ENCODE measurements around the gene AQP2.

Gene AQP2

DNA sequence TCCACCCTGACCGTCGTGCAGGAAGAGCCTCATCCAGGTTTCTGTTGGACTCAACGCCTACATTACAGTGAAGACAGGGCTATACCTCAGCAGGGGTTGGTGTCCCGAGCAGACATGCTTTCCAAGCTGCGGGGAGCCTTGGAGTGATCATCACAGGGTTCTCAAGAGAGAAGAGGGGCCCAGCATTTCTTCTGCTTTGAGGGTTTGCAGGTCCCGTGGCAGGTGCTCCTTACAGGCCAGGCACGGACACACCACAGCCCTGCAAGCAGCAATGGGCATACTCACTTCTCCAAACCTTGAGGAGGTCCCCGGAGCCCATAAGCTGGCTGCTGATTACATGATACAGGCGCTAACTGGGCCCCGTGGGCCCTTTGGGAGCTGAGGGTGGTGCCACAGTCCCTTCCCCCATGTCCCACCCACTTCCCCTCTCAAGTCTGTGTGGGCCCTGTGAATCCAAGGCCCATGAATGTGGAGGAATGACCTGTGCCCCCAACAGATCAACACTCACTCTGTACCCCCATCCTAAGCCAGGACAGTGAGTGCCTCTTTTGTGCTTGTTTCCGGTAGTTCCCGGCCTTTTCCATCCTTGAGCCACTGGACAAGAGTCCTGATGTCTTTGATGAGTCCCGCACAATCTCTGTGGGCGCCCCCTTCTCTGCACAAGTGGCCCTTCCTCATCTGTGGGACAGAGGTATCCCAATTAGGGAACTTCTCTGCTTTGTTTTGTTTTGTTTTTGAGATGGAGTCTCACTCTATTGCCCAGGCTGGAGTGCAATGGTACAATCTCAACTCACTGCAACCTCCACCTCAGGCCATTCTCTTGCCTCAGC is 1.1 kb downstream of the AQP2 start:
- H3K4me3 ChIP-seq (ENCODE audit: low read length), result no peak overlapping the region
- TF ChIP-seq, protein P1, sequence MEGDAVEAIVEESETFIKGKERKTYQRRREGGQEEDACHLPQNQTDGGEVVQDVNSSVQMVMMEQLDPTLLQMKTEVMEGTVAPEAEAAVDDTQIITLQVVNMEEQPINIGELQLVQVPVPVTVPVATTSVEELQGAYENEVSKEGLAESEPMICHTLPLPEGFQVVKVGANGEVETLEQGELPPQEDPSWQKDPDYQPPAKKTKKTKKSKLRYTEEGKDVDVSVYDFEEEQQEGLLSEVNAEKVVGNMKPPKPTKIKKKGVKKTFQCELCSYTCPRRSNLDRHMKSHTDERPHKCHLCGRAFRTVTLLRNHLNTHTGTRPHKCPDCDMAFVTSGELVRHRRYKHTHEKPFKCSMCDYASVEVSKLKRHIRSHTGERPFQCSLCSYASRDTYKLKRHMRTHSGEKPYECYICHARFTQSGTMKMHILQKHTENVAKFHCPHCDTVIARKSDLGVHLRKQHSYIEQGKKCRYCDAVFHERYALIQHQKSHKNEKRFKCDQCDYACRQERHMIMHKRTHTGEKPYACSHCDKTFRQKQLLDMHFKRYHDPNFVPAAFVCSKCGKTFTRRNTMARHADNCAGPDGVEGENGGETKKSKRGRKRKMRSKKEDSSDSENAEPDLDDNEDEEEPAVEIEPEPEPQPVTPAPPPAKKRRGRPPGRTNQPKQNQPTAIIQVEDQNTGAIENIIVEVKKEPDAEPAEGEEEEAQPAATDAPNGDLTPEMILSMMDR (conservative IDR thresholded peaks at IDR 0.05; ENCODE audit: low read length), result no peak
- no peak for DNase-seq (ENCODE audit: low read depth)

- TF ChIP-seq, protein P1 (conservative IDR thresholded peaks at IDR 0.05; ENCODE audit: low read length), result no peak
- no peak overlapping the region for H3K4me3 ChIP-seq (ENCODE audit: low read length)
These were observed 2.0 kb downstream of the AQP2 start for GRCh38 chr12:49952391-49953055.

DNA sequence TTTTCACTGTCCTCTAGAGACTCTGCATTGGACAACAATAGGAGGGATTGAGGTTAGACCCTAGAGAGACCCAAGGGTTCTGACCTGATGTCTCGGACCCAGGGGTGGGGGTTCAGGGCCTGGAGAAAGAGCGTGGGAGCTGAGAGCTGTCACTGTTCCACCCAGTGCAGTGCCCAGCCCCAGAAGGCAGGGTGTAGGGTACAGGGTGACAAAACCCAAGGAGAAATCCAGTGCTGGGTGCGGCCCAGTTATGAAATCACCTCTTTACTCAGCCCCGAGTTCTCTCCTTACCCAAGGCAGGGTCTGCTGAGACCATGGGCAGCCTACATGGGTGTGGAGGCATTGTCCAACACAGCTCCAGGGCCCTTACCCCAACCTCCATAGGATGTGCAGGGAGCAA is 2.6 kb downstream of the AQP2 start:
- no peak overlapping the region for H3K4me3 ChIP-seq (ENCODE audit: low read length)
- DNase-seq (ENCODE audit: low read depth), result no peak
- TF ChIP-seq, protein P1 (conservative IDR thresholded peaks at IDR 0.05; ENCODE audit: low read length), result no peak

More at GRCh38 chr12:49952391-49953055, 2.0 kb downstream of the AQP2 start:
- DNase-seq (ENCODE audit: low read depth), result no peak

- no peak overlapping the region for H3K4me3 ChIP-seq (ENCODE audit: low read length)
- DNase-seq (ENCODE audit: low read depth), result no peak
- TF ChIP-seq, protein P1 (conservative IDR thresholded peaks at IDR 0.05; ENCODE audit: low read length), result no peak
These were observed 3.7 kb downstream of the AQP2 start for GRCh38 chr12:49953961-49954846.

- no peak for DNase-seq (ENCODE audit: low read depth)
- TF ChIP-seq, protein P1 (conservative IDR thresholded peaks at IDR 0.05; ENCODE audit: low read length), result no peak
- H3K4me3 ChIP-seq (ENCODE audit: low read length), result no peak overlapping the region
These were observed 4.6 kb downstream of the AQP2 start for GRCh38 chr12:49954863-49955830.

Data from AG10803 (cell line).